Suprapubic skin (tissue), 4 donors: Measurements from ENCODE around the gene FAM89A.
"Not testable (repeated sequence)": the region's sequence is repeated elsewhere in the genome, so short reads cannot be mapped to it uniquely, and the experiment has no call there.

ENCODE experiments used
- POLR2A ChIP-seq, 2 donors: fragments of 450-650 bp; IDR thresholded peaks; one replicate each; pipeline ENCODE4 v1.6.1; 2017; ENCODE audit warnings: antibody characterized with exemption in 2 of 2, mild to moderate bottlenecking in 2 of 2, moderate library complexity in 2 of 2
- POLR2AphosphoS5 ChIP-seq, 3 donors: sonication (generic); formaldehyde crosslinking; IDR thresholded peaks; one replicate each; pipeline ENCODE4 v1.6.1; 2017; ENCODE audit warnings: antibody characterized with exemption in 3 of 3
- TF ChIP-seq, protein P1 (sequence below), 2 donors: fragments of 200-600 bp in 1 of 2; fragments of 450-650 bp in 1 of 2; sonication (generic) in 1 of 2; IDR thresholded peaks; one replicate each; pipeline ENCODE4 v1.5.1; 2016 to 2019; ENCODE audit warnings: antibody characterized with exemption in 2 of 2, mild to moderate bottlenecking in 1 of 2, moderate library complexity in 1 of 2

- not testable (repeated sequence) for TF ChIP-seq POLR2A, POLR2AphosphoS5 (IDR thresholded peaks at IDR 0.05)
- TF ChIP-seq, protein P1, sequence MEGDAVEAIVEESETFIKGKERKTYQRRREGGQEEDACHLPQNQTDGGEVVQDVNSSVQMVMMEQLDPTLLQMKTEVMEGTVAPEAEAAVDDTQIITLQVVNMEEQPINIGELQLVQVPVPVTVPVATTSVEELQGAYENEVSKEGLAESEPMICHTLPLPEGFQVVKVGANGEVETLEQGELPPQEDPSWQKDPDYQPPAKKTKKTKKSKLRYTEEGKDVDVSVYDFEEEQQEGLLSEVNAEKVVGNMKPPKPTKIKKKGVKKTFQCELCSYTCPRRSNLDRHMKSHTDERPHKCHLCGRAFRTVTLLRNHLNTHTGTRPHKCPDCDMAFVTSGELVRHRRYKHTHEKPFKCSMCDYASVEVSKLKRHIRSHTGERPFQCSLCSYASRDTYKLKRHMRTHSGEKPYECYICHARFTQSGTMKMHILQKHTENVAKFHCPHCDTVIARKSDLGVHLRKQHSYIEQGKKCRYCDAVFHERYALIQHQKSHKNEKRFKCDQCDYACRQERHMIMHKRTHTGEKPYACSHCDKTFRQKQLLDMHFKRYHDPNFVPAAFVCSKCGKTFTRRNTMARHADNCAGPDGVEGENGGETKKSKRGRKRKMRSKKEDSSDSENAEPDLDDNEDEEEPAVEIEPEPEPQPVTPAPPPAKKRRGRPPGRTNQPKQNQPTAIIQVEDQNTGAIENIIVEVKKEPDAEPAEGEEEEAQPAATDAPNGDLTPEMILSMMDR (IDR thresholded peaks at IDR 0.05), result not testable (repeated sequence)
Measured at GRCh38 chr1:231047529-231047928, 7.5 kb upstream of the FAM89A start.
